GM04504 (cell line): ENCODE data around the gene IDE.
"Not testable (repeated sequence)": the region's sequence is repeated elsewhere in the genome, so short reads cannot be mapped to it uniquely, and the experiment has no call there.

Experiments
- DNase-seq: peaks from one replicate; pipeline ENCODE4 v3.0.0-alpha.2; 2012; ENCODE audit warnings: low read depth

The IDE gene

GRCh38 chr10:92573798-92574547 is at the start of gene IDE:
Gene IDE (minus strand): TSS chr10:92574093. CDS start chr10:92574019, 74 bp downstream.
- DNase-seq: peak; percentile 69

DNA sequence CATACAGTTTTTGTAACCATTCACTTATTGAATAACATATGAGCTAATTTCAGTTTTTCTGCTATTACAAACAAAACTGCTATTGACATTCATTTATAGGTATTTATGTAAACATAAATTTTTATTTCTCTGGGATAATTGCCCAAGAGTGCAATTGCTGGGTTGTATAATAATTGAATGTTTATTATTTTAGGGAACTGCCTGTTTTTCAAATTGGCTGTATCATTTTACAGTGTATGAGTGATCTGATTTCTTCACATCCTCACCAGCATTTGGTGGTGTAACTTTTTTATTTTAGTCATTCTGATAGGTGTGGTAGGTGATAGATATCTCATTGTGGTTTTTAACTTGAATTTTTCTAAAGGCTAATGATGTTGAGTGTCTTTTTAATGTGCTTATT is 45.5 kb upstream of the IDE start:
- no peak for DNase-seq

GRCh38 chr10:92615515-92615914 is 41.6 kb upstream of the IDE start:
- DNase-seq: no peak

DNA sequence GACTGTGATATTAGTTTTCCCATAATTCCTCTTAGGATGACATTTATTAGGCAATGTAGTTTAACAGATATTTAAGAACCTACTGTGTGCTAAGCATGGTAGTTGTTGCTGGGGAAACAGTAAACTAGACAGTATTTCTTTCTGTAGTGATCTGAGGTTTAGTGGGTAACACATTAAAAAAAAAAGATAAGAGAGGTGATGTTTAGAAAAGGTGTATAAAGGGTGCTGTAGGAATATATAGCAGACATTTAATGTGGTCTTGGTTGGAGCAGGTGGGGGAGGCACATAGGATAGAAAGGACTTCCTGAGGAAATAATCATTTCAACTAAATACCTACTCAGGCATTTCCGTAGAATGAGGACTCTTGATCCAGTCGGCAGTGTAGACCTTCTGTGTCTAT is 30.9 kb upstream of the IDE start:
- no peak for DNase-seq

DNA sequence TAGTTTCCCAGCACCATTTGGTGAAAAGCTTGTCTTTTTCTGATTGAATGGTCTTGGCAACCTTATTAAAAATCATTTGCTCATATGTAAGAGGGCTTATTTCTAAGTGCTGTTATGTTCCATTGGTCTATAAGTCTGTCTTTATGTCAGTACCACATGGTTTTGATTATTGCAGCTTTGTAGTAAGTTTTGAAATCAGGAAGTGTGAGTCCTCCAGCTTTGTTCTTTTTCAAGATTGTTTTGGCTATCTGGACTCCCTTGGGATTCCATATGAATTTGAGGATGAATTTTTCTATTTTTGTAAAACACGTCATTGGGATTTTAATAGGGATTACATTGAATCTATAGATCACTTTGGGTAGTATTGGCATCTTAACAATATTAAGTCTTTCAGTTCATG is 24.4 kb upstream of the IDE start:
- DNase-seq: no peak

DNA sequence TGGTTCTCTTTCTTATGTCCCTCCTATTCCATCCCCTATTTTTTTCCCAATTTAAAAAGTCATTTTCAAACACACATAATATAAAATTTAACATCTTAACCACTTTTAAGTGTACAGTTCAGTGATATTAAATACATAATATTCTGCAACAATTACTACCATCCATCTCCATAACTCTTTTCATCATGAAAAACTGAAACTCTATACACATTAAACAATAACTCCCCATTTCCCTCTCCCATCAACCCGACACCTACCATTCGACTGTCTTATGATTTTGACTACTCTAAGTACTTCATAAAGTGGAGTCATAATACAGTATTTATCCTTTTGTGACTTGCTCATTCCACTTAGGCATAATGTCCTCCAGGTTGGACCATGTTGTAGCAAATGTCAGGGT is 21.6 kb upstream of the IDE start:
- no peak for DNase-seq

GRCh38 chr10:92593619-92594588 is 20.0 kb upstream of the IDE start:
- DNase-seq: no peak

GRCh38 chr10:92592761-92593618 is 19.1 kb upstream of the IDE start, which contains the start of gene KIF11:
Gene KIF11 (plus strand): TSS chr10:92593130. CDS start chr10:92593376, 246 bp downstream.
- peak; percentile 93 for DNase-seq

GRCh38 chr10:92591550-92592022 is 17.7 kb upstream of the IDE start:
- peak; percentile 84 for DNase-seq

DNA sequence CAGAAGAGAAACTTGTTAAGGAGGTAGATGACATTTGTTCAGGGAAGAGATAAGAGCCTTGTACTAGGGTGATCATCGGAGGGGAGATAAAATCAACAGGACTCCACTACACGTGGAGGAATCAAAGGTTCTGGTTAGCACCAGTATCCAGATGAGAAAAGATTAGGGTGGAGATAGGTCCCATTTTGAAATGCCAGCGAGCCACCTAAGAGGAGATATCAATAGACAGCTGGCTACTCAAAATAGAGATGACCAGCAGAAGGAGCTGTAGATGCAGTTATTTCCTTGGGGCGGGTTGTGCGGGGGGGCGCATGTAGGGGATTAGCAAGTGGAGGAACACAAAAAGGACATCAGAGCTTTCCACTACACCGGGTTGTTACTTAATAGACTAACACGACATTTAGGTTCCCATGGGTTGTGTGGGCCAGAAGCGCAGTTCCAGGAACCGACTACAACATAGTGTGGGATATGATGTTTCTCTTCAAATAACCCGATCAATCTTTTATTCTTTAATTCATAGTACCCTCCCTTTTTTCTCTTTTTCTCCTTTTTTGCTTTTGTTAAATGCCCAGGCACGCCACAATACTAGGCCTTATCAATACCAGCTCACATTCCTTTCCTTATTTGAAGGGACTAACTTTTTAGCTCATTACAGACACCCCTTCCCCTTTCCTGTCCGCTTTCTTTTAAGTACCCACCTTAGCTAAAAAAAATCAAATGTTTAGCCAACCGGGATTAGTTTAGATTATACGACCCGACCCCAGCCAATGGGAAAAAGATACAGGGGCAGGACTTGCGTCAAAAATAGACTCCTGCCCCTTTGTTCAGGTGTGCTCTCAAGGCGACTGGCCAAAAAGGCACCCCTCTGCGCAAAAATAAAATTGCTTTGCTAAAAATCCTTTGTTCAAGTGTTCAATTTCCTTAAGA is 17.0 kb upstream of the IDE start:
- no peak for DNase-seq

- not testable (repeated sequence) for DNase-seq
Observed at GRCh38 chr10:92582347-92582746, 8.5 kb upstream of the IDE start.

DNA sequence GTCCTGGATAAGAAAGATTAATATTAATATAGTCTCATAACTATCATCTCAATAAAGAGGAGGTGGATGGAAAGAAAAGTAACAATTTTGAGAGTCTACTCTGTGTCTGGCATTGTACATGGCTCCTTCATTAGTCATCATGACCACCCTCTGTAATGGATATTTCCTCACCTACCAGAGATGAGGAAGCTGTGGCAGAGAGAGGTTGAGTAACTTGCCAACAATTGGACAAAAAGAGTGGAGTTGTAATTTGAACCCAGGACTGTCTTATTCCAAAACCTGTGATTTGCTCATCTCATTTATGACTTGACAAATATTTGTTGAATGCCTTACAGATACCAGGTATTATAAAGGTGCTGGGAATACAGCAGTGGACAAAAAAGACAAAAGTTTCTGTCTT is 2.1 kb upstream of the IDE start:
- DNase-seq: no peak

GRCh38 chr10:92574548-92575261 is 812 bp upstream of the IDE start:
- DNase-seq: no peak

DNA sequence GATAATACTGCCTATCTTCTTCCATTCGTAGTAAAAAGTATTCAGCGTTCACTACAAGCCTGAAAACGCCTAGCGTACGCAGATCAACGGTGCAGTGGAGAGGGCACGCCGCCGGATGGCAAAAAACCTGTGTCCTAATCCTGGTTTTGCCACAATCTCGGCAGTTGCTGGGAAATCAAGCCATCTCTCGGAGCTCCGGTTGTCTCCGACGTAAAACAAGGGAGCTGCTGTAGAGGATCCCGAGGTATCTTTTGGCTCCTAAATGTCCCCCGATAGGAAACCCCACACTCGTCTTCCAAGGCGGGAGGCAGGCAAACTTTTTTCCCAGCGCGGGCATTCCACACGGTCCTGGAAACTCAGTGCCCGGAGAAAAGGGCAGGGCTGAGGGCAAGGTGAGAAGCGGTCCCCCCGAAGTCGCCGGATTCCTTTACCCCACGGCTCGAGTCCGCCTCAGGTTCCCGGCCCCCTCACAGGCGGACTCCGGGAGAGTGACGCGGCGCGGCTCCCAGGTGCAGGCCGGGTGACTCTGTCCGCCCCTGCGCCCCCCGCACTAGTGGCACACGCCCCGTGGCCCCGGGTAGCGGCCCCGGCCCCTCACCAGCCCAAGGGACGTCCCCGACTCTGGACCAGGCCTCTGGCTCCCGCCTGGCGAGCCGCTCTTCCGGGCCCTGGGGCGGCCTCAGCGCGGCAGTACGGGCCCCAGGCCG is 649 bp downstream of the IDE start:
- DNase-seq: no peak

DNA sequence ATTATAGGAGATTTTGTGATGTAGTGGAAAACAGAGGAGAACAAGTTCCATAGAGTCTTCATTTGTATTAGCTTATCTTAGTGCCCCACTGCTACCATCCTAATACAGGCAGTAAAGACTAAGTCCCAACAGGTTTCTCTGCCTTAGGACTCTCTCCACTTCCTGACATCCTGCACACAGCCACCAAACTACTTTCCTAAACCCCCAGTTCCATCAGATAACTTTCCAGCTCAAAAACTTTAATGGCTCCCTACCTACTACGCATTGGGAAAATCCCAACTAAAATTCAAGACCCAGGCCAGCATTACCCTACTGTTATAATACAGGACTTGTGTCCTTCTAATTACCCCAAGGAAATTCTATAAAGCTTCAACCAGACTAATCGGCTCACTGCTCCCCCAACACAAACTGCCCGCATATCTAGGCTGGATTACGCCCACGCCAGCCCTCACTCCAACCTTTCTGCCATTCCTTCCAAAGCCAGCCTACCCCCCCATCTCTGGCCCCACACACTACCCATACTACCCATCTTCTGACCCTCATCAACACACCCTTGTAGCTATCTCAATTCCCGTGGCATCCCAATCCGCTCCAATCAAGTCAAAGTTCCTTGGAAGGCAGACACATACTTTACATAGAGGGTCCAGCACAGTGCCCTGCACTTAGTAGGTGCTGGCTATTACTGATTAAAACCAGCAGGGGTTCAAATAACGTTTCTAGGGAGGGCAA is 1.4 kb downstream of the IDE start:
- DNase-seq: no peak

DNA sequence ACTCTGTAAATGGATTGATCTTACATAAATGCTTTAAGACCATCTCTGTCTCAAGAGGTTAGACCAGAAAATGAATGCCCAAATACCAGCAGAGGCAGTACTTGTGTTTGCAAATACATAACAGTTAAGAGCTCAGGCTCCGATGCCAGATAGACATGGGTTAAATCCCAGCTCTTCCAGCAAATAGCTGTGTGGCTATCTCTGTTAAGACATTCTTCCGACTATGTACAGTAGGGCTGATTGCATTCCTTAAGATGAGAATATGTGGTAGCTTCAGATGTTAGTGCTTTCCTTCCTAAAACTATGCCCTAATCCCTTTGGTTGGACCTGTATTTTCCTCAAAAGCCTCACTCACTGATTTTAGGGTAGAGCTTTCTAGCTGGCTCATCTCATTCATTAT is 2.2 kb downstream of the IDE start:
- DNase-seq: no peak

DNA sequence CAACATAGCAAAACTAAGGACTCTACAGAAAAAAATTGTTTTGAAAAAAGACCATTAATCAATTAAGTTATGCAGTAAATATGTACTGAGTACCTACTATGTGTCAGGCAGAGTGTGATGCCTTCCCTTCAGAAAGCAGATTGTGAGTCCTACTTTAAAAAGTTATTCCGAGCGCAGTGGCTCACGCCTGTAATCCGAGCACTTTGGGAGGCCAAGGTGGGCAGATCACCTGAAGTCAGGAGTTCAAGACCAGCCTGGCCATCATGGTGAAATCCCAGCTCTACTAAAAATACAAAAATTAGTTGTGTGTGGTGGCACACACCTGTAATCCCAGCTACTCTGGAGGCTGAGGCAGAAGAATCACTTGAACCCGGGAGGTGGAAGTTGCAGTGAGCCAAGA is 4.2 kb downstream of the IDE start:
- not testable (repeated sequence) for DNase-seq

- DNase-seq: no peak
Observed at GRCh38 chr10:92569071-92569470, 4.8 kb downstream of the IDE start.
